Daoy (cell line): Measurements from ENCODE around the gene KCNJ4. TPM values are rescaled to one million over a fixed set of nuclear protein-coding genes. Genes with fewer than 3 reads are reported as not detected.
"Not testable (repeated sequence)": the region's sequence is repeated elsewhere in the genome, so short reads cannot be mapped to it uniquely, and the experiment has no call there.

Experiments
- DNase-seq: peaks from one replicate; pipeline ENCODE4 v3.0.0-alpha.2; 2015; ENCODE audit warnings: low read depth
- total RNA-seq: library from RNA; depleted of rRNA; stranded (reverse); fragments of >200 nt; shearing (Covaris generic); gene quantifications from 2 replicates; pipeline ENCODE4 v1.2.3, GENCODE V29; 2014

Gene KCNJ4
- total RNA-seq, 1 experiment from 2014 or later, result 0.80 TPM

GRCh38 chr22:38412435-38413084 is 42.4 kb downstream of the KCNJ4 start:
- no peak for DNase-seq

DNA sequence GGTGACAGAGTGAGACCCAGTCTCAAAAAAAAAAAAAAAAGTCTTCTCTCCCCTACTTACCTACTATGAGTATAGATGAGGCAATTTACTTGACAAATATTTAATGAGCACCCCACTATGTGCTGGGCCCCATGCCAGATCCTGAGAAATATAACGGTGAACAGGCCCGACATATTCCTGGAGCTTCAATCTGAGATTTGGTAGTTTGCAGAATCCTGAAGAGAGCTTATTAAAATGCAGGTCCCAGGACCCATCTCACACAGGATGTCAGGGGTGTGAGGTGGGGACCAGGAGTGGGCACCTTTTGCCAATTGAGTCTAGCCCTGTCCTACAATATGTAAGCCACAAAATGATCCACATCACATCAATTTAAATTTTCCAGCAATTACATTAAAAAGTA is 44.0 kb downstream of the KCNJ4 start:
- no peak for DNase-seq

- not testable (repeated sequence) for DNase-seq
Observed at GRCh38 chr22:38409916-38410315, 45.1 kb downstream of the KCNJ4 start.

DNA sequence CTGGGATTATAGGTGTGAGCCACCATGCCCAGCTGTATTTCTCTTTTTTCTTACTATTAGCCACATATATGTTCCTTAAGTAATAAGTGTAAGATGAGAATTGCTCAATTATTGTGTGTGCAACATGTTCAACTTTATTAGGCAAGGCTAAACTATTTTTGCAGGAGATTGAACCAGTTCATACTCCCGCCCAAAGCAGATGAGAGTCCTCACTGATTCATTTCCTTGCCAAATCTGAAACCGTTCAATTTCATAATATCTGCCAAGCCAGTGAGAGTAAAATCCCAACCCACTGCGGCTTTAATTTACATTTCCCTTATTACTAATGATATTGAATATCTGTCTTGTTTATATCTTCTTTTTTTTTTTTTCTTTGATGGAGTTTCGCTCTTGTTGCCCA is 48.4 kb downstream of the KCNJ4 start:
- no peak for DNase-seq

DNA sequence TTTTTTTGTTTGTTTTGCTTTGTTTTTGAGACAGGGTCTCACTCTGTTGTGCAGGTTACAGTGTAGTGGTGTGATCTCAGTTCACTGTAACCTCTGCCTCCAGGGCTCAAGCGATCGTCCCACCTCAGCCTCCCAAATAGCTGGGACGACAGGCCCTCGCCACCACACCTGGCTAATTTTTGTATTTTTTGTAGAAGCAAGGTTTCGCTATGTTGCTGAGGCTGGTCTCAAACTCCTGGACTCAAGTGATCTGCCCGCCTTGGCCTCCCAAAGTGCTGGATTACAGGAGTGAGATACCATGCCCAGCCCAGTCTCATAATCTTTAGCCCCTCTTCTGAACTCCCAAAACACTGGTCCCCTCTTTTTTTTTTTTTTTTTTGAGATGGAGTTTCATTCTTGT is 50.6 kb downstream of the KCNJ4 start:
- no peak for DNase-seq

GRCh38 chr22:38403812-38404211 is 51.2 kb downstream of the KCNJ4 start:
- DNase-seq, result no peak

- no peak for DNase-seq
Observed at GRCh38 chr22:38402204-38402603, 52.8 kb downstream of the KCNJ4 start.

DNA sequence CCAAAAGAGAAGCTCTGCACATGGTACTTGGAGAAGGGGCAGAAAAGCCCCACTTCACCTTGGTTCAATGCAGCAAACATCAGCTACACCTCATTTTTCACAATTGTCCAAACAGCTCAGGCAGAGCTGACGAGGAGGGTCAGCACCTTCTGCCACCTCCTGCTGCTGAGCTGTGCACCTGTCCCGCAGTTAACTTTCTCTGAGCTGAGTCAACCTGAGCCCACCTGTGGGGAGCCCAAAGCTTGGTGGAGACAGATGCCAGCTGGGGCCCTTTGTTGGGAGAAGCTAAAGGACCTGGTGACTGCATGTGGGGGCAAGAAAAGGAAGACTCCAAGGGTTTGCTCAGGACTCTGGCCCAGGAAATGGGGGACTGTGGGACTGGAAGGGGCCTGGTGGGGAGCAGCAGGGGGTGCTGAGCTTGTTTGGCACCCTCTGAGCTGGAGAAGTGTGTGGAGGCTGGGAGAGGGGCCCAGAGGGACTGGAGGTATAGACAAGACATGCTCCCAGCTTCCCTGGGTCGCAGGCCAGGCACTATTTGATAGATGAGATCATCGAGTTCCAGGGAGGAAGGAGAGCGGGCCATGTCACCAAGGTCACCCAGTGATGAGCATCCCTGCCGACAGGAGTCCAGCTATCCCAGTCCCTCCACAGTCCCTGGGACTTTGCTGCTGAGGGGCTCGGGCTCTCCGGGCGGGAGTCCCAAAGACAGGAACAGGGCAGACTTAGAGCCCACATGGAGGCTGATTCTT is 53.5 kb downstream of the KCNJ4 start:
- DNase-seq, result no peak

DNA sequence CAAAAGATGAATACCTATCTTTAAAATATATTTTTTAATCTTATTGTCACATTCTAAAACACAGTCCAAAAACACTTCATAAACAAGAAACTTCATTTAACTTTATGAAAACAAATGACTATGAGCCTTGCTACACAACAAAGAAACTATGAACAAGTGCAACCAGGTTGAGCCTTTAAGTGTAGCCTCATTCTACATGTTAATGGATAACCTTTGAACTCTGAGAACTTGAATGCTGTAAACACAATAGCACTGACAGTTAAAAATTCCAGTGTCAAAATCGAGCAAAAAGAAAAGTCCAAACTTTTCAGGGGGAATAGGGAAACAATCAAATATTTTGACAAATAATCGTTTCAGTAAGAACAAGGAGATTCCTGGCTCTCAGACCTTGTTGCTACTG is 54.7 kb downstream of the KCNJ4 start:
- not testable (repeated sequence) for DNase-seq

DNA sequence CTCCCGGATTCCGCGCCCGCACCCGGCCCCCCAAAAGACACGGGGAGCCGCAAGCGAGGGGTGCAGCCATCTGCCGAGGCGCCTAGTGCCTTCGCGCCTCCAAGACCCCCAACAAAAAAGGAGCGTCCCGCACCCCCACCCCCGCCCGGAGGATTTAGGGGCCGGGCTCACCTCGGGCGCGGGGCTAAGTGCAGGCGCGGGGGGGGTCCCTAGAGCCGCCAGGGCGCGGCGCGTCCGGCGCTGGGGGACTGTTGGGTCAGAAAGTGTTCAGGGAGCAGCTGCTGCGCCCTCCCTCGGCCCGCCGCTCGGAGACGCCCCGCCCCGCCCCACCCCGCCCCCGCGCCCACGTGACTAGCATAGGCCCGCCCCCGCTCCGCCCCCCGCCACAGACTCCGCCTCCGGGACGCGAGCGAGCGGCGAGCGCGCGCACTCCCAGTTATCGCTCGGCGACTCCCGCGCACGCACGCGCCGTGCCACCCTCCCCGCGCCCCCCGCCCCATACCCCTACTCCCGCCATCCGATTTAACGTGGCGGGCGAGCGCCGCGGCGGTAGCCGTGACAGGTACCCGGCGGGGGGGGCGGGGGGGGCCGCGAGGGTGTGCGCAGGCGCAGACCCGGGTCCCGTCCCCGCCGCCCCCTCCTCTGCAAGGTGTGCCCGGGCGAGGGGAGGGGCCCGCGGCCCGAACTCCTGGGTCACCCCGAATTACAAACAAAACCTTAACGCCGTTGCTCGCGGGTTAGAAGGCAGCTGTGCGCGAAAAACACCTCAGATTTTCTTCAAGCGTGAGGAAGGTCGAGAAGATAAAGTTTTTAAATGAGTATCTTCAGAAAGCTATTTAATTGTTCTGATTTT is 56.2 kb downstream of the KCNJ4 start:
- DNase-seq, result peak; percentile 82

GRCh38 chr22:38398181-38398608 is 56.8 kb downstream of the KCNJ4 start:
- peak; percentile 53 for DNase-seq

GRCh38 chr22:38397189-38398085 is 57.6 kb downstream of the KCNJ4 start:
- DNase-seq, result peak; percentile 70

DNA sequence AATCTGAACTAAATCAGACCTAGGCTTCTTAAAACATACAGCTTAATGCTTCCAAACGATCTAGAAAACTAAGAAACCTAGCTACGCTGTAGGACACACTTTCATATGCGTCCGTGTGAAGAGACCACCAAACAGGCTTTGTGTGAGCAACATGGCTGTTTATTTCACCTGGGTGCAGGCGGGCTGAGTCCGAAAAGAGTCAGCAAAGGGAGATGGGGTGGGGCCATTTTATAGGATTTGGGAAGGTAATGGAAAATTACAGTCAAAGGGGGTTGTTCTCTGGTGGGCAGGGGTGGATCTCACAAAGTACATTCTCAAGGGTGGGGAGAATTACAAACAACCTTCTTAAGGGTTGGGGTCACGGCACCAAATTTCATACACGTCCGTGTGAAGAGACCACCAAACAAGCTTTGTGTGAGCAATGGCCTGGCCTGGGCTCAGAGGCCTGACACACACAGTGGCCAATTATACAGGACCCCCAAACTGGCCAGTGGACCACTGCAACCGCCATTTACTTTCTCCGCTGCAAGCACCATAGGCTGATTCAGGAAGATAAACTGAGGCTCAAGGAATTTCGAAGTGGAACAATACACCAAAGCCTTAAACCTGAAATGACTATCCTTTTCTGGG is 58.4 kb downstream of the KCNJ4 start:
- not testable (repeated sequence) for DNase-seq

DNA sequence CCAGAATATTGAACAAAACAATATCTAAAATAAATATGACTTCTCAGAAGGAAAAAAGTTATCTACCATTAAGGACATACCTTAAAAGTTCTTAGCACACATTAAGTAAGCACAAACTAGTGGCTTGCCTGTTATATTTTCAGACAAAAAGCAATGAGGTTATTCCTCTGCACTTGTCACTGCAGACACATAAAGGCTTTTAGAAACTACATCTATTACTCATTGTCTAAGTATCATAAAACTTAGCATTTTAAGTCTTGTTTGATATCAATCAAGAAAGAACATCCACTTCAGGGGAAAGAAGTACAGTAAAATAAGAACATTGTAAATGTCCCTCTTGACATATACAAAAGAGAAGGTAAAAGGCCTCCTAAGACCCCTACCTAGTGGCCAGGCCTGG is 59.1 kb downstream of the KCNJ4 start:
- DNase-seq, result not testable (repeated sequence)

DNA sequence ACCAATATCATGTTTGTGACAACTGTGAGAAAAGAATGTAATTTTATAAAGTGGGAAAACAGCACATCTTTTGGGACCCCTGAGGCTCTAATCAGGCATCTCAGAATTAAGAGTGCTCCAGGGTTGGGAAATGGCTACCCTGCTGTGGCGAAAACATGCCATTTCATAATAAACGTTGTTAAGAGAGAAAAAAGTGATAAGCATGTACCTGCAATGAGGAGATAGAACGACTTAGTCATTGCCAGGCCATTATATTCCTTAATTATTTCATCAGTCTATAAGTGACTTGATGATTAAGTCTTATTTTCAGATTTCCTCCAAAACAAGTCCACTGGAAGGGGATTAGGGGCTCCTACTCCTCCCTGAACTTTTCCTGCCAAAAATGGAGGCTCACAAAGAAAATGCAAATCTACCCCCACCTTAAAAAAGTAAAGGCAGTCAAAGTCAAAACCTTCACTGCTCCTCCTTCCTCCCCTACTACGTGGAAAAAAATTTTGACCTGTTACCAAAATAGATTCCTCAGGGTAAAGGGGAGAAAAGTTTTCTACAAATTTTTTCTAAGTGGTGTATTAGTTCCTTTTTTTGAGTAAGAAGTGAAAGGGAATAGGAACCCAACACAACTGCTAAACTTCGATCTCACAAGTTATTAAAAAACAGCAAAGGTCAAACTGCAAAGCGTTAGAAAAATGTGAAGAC is 59.9 kb downstream of the KCNJ4 start:
- DNase-seq, result not testable (repeated sequence)

DNA sequence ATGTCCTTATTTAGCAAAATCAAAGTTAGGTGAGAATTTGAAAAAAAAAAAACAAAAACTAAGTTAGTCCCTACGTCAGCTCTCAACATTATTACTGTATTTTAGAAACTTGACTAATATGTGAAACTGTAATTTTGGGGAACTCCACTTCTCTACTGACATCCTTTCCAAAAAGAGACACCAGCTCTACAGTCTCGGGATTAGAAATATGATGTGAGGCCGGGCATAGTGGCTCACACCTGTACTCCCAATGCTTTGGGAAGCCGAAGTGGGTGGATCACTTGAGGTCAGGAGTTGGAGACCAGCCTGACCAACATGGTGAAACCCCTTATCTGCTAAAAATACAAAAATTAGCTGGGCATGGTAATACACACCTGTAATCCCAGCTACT is 65.6 kb downstream of the KCNJ4 start:
- DNase-seq, result not testable (repeated sequence)

DNA sequence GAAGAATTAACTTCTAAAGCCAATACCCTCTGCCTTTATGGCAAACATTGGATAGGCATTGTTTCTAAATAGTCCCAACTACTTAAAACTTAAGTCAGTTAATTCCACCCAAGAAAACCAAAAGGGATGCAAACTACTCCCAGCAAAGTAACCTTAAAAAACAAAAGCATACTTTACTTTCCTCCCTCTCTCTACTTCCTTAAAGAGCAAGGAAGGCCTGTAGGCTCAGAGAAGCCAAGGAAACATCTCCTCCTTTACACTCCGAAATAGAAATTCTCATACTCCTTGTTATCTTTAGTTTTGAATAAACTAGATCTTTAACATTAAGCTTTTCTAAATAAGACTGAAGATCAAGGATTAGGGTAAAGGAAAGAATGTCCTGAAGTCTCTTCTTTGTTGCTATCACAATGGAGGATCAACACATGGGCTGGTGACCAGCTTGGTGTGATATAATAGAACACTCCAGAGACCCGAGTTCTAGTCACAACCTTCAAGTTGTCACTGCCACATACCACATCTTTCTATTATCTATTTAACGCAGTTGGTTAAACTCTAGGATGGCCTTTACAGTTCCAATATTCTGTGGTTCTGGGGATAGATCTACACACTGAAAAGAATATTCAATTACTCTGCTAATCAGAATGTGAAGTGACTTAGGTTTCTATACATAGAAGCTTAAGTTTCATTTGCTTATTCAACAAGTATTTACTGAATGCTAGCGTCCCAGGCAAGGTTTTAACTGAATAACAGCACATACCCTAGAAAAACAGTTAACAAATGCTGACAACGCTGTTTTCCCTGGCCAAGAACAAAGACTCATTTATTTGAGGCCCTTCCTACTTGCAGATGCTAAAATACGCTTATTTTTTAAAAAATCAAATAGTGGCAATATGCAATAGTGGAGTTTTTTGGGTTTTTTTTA is 66.2 kb downstream of the KCNJ4 start:
- not testable (repeated sequence) for DNase-seq

DNA sequence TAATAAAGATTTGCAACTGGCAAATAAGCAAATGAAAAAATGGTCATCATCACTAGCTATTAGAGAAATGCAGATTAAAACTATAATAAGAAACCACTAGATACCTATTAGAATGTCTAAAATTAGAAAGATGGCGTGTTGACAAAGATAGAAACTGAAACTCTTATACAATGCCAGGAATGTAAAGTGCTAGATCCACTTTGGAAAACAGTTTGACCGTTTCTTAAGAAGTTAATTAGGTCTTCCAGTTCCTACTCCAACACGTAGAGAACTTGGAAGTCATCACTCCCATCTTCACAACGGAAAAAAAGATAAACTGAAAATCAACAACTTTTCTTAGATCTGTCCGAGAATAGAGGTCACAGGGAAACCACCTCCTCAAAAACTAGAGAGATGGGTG is 68.1 kb downstream of the KCNJ4 start:
- DNase-seq, result not testable (repeated sequence)

DNA sequence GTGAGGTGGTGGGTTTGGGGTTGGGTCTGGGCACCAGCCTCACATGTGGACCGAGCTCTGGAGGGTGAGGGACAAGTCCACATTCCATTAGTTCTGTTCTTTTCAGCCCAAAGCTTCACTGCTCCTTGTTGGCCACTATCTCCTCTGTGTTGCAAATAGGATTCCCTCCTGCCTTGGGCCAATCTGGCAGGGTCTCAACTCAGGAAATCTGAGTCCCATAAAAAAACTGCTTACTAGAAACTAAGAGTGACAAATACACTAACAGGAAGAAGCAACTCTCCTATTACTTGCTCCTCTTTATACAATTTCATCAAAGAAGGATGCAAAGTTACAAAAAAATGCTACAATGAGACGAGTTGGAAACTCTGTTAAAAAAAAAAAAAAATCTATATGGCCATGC is 71.6 kb downstream of the KCNJ4 start:
- no peak for DNase-seq
